HG03039 (cell line): Measurements from ENCODE around the gene RRP1B.

Experiments
- ATAC-seq: cut with Tn5 transposase; IDR thresholded peaks from one replicate; pipeline ENCODE4 v1.9.1; 2021; ENCODE audit warnings: mild to moderate bottlenecking, moderate library complexity; ENCODE audit not compliant: unreplicated experiment

Gene RRP1B

GRCh38 chr21:43739621-43740435, 80.5 kb downstream of the RRP1B start:
- ATAC-seq: no peak

- no peak for ATAC-seq
Measured at GRCh38 chr21:43740497-43741156, 81.3 kb downstream of the RRP1B start.

GRCh38 chr21:43741423-43742096, 82.2 kb downstream of the RRP1B start:
- no peak for ATAC-seq

GRCh38 chr21:43743947-43744346, 84.6 kb downstream of the RRP1B start:
- ATAC-seq: no peak

GRCh38 chr21:43744725-43745124, 85.4 kb downstream of the RRP1B start:
- ATAC-seq: no peak
